Measurements from ENCODE around the gene GRIN2A. TPM values are rescaled to one million over a fixed set of nuclear protein-coding genes. Genes with fewer than 3 reads are reported as not detected.

Gene GRIN2A
- total and polyA plus RNA-seq, 2 of the 8 experiments (the other 6 are each of a cell fraction or from before 2014, with no cell fraction given): 0.18 to 1.8 TPM

DNA sequence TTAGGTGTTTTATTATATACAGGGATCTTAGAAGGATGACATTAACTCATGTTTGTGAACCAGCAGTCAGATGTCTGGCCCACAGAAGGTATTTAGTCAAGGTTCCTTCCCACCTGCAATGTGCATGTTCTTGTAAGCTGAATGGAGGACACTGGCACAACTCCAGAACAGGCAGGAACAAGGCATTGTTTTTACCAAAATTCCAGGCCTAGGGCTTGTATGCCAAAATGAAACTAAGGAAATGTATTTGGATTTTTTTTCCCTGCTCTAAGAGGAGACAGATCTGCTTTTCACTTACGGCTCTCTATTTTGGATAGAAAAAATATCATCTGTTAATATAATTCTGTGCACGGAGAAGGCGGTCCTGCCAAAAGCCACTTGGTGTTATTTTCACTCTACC is 312.5 kb downstream of the GRIN2A start (continued):
- TF ChIP-seq, protein P1, sequence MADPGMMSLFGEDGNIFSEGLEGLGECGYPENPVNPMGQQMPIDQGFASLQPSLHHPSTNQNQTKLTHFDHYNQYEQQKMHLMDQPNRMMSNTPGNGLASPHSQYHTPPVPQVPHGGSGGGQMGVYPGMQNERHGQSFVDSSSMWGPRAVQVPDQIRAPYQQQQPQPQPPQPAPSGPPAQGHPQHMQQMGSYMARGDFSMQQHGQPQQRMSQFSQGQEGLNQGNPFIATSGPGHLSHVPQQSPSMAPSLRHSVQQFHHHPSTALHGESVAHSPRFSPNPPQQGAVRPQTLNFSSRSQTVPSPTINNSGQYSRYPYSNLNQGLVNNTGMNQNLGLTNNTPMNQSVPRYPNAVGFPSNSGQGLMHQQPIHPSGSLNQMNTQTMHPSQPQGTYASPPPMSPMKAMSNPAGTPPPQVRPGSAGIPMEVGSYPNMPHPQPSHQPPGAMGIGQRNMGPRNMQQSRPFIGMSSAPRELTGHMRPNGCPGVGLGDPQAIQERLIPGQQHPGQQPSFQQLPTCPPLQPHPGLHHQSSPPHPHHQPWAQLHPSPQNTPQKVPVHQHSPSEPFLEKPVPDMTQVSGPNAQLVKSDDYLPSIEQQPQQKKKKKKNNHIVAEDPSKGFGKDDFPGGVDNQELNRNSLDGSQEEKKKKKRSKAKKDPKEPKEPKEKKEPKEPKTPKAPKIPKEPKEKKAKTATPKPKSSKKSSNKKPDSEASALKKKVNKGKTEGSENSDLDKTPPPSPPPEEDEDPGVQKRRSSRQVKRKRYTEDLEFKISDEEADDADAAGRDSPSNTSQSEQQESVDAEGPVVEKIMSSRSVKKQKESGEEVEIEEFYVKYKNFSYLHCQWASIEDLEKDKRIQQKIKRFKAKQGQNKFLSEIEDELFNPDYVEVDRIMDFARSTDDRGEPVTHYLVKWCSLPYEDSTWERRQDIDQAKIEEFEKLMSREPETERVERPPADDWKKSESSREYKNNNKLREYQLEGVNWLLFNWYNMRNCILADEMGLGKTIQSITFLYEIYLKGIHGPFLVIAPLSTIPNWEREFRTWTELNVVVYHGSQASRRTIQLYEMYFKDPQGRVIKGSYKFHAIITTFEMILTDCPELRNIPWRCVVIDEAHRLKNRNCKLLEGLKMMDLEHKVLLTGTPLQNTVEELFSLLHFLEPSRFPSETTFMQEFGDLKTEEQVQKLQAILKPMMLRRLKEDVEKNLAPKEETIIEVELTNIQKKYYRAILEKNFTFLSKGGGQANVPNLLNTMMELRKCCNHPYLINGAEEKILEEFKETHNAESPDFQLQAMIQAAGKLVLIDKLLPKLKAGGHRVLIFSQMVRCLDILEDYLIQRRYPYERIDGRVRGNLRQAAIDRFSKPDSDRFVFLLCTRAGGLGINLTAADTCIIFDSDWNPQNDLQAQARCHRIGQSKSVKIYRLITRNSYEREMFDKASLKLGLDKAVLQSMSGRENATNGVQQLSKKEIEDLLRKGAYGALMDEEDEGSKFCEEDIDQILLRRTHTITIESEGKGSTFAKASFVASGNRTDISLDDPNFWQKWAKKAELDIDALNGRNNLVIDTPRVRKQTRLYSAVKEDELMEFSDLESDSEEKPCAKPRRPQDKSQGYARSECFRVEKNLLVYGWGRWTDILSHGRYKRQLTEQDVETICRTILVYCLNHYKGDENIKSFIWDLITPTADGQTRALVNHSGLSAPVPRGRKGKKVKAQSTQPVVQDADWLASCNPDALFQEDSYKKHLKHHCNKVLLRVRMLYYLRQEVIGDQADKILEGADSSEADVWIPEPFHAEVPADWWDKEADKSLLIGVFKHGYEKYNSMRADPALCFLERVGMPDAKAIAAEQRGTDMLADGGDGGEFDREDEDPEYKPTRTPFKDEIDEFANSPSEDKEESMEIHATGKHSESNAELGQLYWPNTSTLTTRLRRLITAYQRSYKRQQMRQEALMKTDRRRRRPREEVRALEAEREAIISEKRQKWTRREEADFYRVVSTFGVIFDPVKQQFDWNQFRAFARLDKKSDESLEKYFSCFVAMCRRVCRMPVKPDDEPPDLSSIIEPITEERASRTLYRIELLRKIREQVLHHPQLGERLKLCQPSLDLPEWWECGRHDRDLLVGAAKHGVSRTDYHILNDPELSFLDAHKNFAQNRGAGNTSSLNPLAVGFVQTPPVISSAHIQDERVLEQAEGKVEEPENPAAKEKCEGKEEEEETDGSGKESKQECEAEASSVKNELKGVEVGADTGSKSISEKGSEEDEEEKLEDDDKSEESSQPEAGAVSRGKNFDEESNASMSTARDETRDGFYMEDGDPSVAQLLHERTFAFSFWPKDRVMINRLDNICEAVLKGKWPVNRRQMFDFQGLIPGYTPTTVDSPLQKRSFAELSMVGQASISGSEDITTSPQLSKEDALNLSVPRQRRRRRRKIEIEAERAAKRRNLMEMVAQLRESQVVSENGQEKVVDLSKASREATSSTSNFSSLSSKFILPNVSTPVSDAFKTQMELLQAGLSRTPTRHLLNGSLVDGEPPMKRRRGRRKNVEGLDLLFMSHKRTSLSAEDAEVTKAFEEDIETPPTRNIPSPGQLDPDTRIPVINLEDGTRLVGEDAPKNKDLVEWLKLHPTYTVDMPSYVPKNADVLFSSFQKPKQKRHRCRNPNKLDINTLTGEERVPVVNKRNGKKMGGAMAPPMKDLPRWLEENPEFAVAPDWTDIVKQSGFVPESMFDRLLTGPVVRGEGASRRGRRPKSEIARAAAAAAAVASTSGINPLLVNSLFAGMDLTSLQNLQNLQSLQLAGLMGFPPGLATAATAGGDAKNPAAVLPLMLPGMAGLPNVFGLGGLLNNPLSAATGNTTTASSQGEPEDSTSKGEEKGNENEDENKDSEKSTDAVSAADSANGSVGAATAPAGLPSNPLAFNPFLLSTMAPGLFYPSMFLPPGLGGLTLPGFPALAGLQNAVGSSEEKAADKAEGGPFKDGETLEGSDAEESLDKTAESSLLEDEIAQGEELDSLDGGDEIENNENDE (IDR thresholded peaks at IDR 0.05; ENCODE audit: insufficient replicate concordance, low read length): no peak
- TF ChIP-seq KDM5A (IDR thresholded peaks at IDR 0.05; ENCODE audit: low read length) (no peak), TCF12 (IDR thresholded peaks at IDR 0.05; ENCODE audit: low read depth, low read length) (no peak), POLR2AphosphoS5 (IDR thresholded peaks at IDR 0.05; ENCODE audit: low read depth, low read length) (no peak)
